ENCODE results near the gene PLIN5.

PLIN5 gene

GRCh38 chr19:4503825-4504170 is 31.2 kb downstream of the PLIN5 start:
- no peak for DNase-seq

GRCh38 chr19:4503132-4503824 is 31.7 kb downstream of the PLIN5 start:
- no peak for DNase-seq

GRCh38 chr19:4502282-4503131 is 32.5 kb downstream of the PLIN5 start:
- no peak for DNase-seq

GRCh38 chr19:4501691-4502090 is 33.3 kb downstream of the PLIN5 start:
- DNase-seq = no peak

GRCh38 chr19:4500841-4501591 is 34.0 kb downstream of the PLIN5 start:
- no peak for DNase-seq

- no peak for DNase-seq
Measured at GRCh38 chr19:4499855-4500254, 35.2 kb downstream of the PLIN5 start.

- no peak for DNase-seq
Measured at GRCh38 chr19:4499318-4499717, 35.7 kb downstream of the PLIN5 start.

- DNase-seq = no peak
Measured at GRCh38 chr19:4498694-4499093, 36.3 kb downstream of the PLIN5 start.

- DNase-seq = no peak
Measured at GRCh38 chr19:4497770-4498389, 37.1 kb downstream of the PLIN5 start.

GRCh38 chr19:4496304-4496703 is 38.7 kb downstream of the PLIN5 start:
- no peak for DNase-seq

- DNase-seq = no peak
Measured at GRCh38 chr19:4495471-4495870, 39.6 kb downstream of the PLIN5 start.

- DNase-seq = no peak
Measured at GRCh38 chr19:4494691-4495064, 40.3 kb downstream of the PLIN5 start.

GRCh38 chr19:4493929-4494690 is 40.9 kb downstream of the PLIN5 start:
- DNase-seq = no peak

- DNase-seq = no peak
Measured at GRCh38 chr19:4493104-4493928, 41.7 kb downstream of the PLIN5 start.

- DNase-seq = no peak
Measured at GRCh38 chr19:4492337-4493103, 42.5 kb downstream of the PLIN5 start.

GRCh38 chr19:4491446-4491845 is 43.6 kb downstream of the PLIN5 start:
- DNase-seq = no peak

- DNase-seq = no peak
Measured at GRCh38 chr19:4488496-4488895, 46.5 kb downstream of the PLIN5 start.

- DNase-seq = no peak
Measured at GRCh38 chr19:4487572-4487971, 47.5 kb downstream of the PLIN5 start.

GRCh38 chr19:4483385-4483784 is 51.6 kb downstream of the PLIN5 start:
- no peak for DNase-seq

- DNase-seq = no peak
Measured at GRCh38 chr19:4482721-4483364, 52.2 kb downstream of the PLIN5 start.

All from CD4-positive, alpha-beta T cell treated with Interleukin-21 for 1 hour (primary cell).